ENCODE results near the gene EIF3C. TPM values are rescaled to one million over a fixed set of nuclear protein-coding genes. Genes with fewer than 3 reads are reported as not detected.
"Not testable (repeated sequence)": the region's sequence is repeated elsewhere in the genome, so short reads cannot be mapped to it uniquely, and the experiment has no call there.

Gene EIF3C
- total and polyA plus RNA-seq, 2 of the 4 experiments (the other 2 are of a cell fraction): 132 to 260 TPM

GRCh38 chr16:28732455-28733124 lies 21.3 kb downstream of the EIF3C start:
- H4K91ac ChIP-seq (ENCODE audit: insufficient read depth, low read depth, low read length); H3K23ac ChIP-seq (ENCODE audit: low read depth, low read length); H3K56ac ChIP-seq (ENCODE audit: extremely low read depth, insufficient read depth, low read length); H3K27ac ChIP-seq (ENCODE audit: insufficient read depth, low read length); H2BK120ac ChIP-seq (ENCODE audit: low read depth, low read length); H3K18ac ChIP-seq (ENCODE audit: low read depth, low read length); H3K27me3 ChIP-seq (ENCODE audit: control insufficient read depth, insufficient read depth, low read length); intact Hi-C loops (cut with micrococcal nuclease); H3K79me1 ChIP-seq (ENCODE audit: low read depth in 1 of 2, low read length in 2 of 2); H3K4me2 ChIP-seq (ENCODE audit: low read depth, low read length); dilution Hi-C loops (cut with HindIII; ENCODE audit: low sequenced_read_pairs, unreplicated experiment); H4K20me1 ChIP-seq (ENCODE audit: insufficient read depth, low read length); H3K4me3 ChIP-seq (ENCODE audit: insufficient read depth, low read depth, low read length); H3K14ac ChIP-seq (replicated peaks; ENCODE audit: low read depth, low read length); H2BK20ac ChIP-seq (ENCODE audit: low read depth, low read length); H4K5ac ChIP-seq (ENCODE audit: low read depth, low read length); BruUV-seq (replicated peaks); H3K36me3 ChIP-seq (ENCODE audit: control insufficient read depth, insufficient read depth, low read length); H3K4ac ChIP-seq (ENCODE audit: low read depth, low read length); H3K9me3 ChIP-seq (ENCODE audit: control insufficient read depth, insufficient read depth, low read length); H3K9me1 ChIP-seq (ENCODE audit: insufficient read depth, low read length); H2BK5ac ChIP-seq (ENCODE audit: low read depth, low read length, poor library complexity, severe bottlenecking); CTCF ChIA-PET; DNase-seq; H3K9ac ChIP-seq (ENCODE audit: low read depth, low read length); POLR2A ChIA-PET (ENCODE audit: unreplicated experiment); H4K8ac ChIP-seq (ENCODE audit: low read depth in 2 of 2, low read length in 2 of 2); H2AK9ac ChIP-seq (replicated peaks; ENCODE audit: low read depth, low read length, poor library complexity); in situ Hi-C loops (cut with MboI; ENCODE audit: low sequenced_read_pairs); H2AK5ac ChIP-seq (ENCODE audit: low read depth, low read length); H2AFZ ChIP-seq (replicated peaks; ENCODE audit: low read length, poor library complexity); H3K4me1 ChIP-seq (ENCODE audit: control insufficient read depth, insufficient read depth, low read length); H2BK15ac ChIP-seq (ENCODE audit: low read depth, low read length): not testable (repeated sequence)
- peak; percentile 50 for ATAC-seq (ENCODE audit: low read depth)
- no CpG with 5 or more reads among the region's 9 CpGs for WGBS, 2 experiments (ENCODE audit: extremely low coverage in 2 of 2, insufficient read length in 1 of 2)

DNA sequence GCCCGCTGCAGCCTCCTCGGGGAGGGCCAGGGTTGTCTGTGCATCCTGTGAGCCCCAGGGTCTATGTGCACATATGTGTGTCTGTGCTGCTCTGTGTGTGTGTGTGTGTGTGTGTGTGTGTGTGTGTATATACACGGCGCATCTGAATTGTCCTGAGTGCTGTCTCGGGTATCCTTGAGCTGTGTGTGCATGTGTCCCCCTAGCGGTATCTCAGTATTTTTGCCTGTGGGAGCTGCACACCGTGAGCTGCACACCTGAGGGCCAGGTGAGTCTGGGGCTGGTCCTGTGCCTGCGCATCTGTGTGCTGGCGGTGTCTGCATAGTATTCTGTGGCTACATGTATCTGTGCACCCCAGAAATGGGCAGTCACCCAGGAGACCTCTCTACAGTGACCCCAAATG lies 28.5 kb downstream of the EIF3C start:
- H3K27me3 ChIP-seq (ENCODE audit: control insufficient read depth, insufficient read depth, low read length); in situ Hi-C loops (cut with MboI; ENCODE audit: low sequenced_read_pairs); H3K4me2 ChIP-seq (ENCODE audit: low read depth, low read length); H4K20me1 ChIP-seq (ENCODE audit: insufficient read depth, low read length); H2BK20ac ChIP-seq (ENCODE audit: low read depth, low read length); intact Hi-C loops (cut with micrococcal nuclease); H3K14ac ChIP-seq (replicated peaks; ENCODE audit: low read depth, low read length); CTCF ChIA-PET; POLR2A ChIA-PET (ENCODE audit: unreplicated experiment); H4K91ac ChIP-seq (ENCODE audit: insufficient read depth, low read depth, low read length); H3K4me1 ChIP-seq (ENCODE audit: control insufficient read depth, insufficient read depth, low read length); H3K79me1 ChIP-seq (ENCODE audit: low read depth in 1 of 2, low read length in 2 of 2); H2BK15ac ChIP-seq (ENCODE audit: low read depth, low read length); H3K4ac ChIP-seq (ENCODE audit: low read depth, low read length); H2AFZ ChIP-seq (replicated peaks; ENCODE audit: low read length, poor library complexity); H3K56ac ChIP-seq (ENCODE audit: extremely low read depth, insufficient read depth, low read length); H3K18ac ChIP-seq (ENCODE audit: low read depth, low read length); H4K5ac ChIP-seq (ENCODE audit: low read depth, low read length); H3K9me3 ChIP-seq (ENCODE audit: control insufficient read depth, insufficient read depth, low read length); H3K9ac ChIP-seq (ENCODE audit: low read depth, low read length); H3K9me1 ChIP-seq (ENCODE audit: insufficient read depth, low read length); H2AK9ac ChIP-seq (replicated peaks; ENCODE audit: low read depth, low read length, poor library complexity); H4K8ac ChIP-seq (ENCODE audit: low read depth in 2 of 2, low read length in 2 of 2); H2AK5ac ChIP-seq (ENCODE audit: low read depth, low read length); dilution Hi-C loops (cut with HindIII; ENCODE audit: low sequenced_read_pairs, unreplicated experiment); H3K36me3 ChIP-seq (ENCODE audit: control insufficient read depth, insufficient read depth, low read length); H2BK120ac ChIP-seq (ENCODE audit: low read depth, low read length); H3K27ac ChIP-seq (ENCODE audit: insufficient read depth, low read length); H3K23ac ChIP-seq (ENCODE audit: low read depth, low read length); H3K4me3 ChIP-seq (ENCODE audit: insufficient read depth, low read depth, low read length); BruUV-seq (replicated peaks); H2BK5ac ChIP-seq (ENCODE audit: low read depth, low read length, poor library complexity, severe bottlenecking); DNase-seq: not testable (repeated sequence)
- ATAC-seq (ENCODE audit: low read depth): 0 out of 2 replicates have a peak, but pooled peaks have one; percentile 41
- no CpG with 5 or more reads among the region's 9 CpGs for WGBS, 2 experiments (ENCODE audit: extremely low coverage in 2 of 2, insufficient read length in 1 of 2)

Measured in IMR-90 (cell line).